ENCODE results near the gene ATP6V1G2.
"Not testable (repeated sequence)": the region's sequence is repeated elsewhere in the genome, so short reads cannot be mapped to it uniquely, and the experiment has no call there.

Gene ATP6V1G2

GRCh38 chr6:31546339-31546957, at the start of gene ATP6V1G2:
TSS of gene ATP6V1G2 (minus strand) at chr6:31546608. CDS start at chr6:31546559, 49 bp downstream.
- peak; percentile 88 for DNase-seq (ENCODE audit: low spot score)

- no peak for DNase-seq (ENCODE audit: low spot score)
Measured at GRCh38 chr6:31592396-31592771, 46.0 kb upstream of the ATP6V1G2 start.

GRCh38 chr6:31590691-31591090, 44.3 kb upstream of the ATP6V1G2 start:
- DNase-seq (ENCODE audit: low spot score), result not testable (repeated sequence)

- no peak for DNase-seq (ENCODE audit: low spot score)
Measured at GRCh38 chr6:31588871-31589650, 42.7 kb upstream of the ATP6V1G2 start.

GRCh38 chr6:31587791-31588777, 41.7 kb upstream of the ATP6V1G2 start:
- DNase-seq (ENCODE audit: low spot score), result no peak

GRCh38 chr6:31586599-31587281, 40.3 kb upstream of the ATP6V1G2 start:
- no peak for DNase-seq (ENCODE audit: low spot score)

GRCh38 chr6:31586008-31586407, 39.6 kb upstream of the ATP6V1G2 start, which contains the start of gene LST1:
TSS of gene LST1 (plus strand) at chr6:31586277. CDS start at chr6:31587300, 1,023 bp downstream.
- DNase-seq (ENCODE audit: low spot score), result no peak

- DNase-seq (ENCODE audit: low spot score), result peak; percentile 70
Measured at GRCh38 chr6:31585491-31585890, 39.1 kb upstream of the ATP6V1G2 start.

- peak; percentile 88 for DNase-seq (ENCODE audit: low spot score)
Measured at GRCh38 chr6:31582230-31582643, 35.8 kb upstream of the ATP6V1G2 start, which contains the start of gene LTB. TSS of gene LTB (minus strand) at chr6:31582424. CDS start at chr6:31582417, 7 bp downstream.

GRCh38 chr6:31581434-31582229, 35.2 kb upstream of the ATP6V1G2 start:
- no peak for DNase-seq (ENCODE audit: low spot score)

GRCh38 chr6:31580807-31581433, 34.5 kb upstream of the ATP6V1G2 start:
- peak; percentile 91 for DNase-seq (ENCODE audit: low spot score)

GRCh38 chr6:31580438-31580740, 34.0 kb upstream of the ATP6V1G2 start:
- no peak for DNase-seq (ENCODE audit: low spot score)

- DNase-seq (ENCODE audit: low spot score), result no peak
Measured at GRCh38 chr6:31579546-31580437, 33.4 kb upstream of the ATP6V1G2 start.

- DNase-seq (ENCODE audit: low spot score), result no peak
Measured at GRCh38 chr6:31579119-31579505, 32.7 kb upstream of the ATP6V1G2 start.

- no peak for DNase-seq (ENCODE audit: low spot score)
Measured at GRCh38 chr6:31578184-31579118, 32.0 kb upstream of the ATP6V1G2 start.

GRCh38 chr6:31577579-31577966, 31.2 kb upstream of the ATP6V1G2 start:
- no peak for DNase-seq (ENCODE audit: low spot score)

- peak; percentile 43 for DNase-seq (ENCODE audit: low spot score)
Measured at GRCh38 chr6:31576897-31577578, 30.6 kb upstream of the ATP6V1G2 start.
